Endothelial cell of umbilical vein (primary cell): Measurements from ENCODE around the gene HEATR5B. TPM values are rescaled to one million over a fixed set of nuclear protein-coding genes. Genes with fewer than 3 reads are reported as not detected.

Experiments
- BruUV-seq: library from RNA; stranded (reverse); fragments of 400-500 nt; replicated peaks from 2 replicates; lab custom pipeline; 2021; lab: Mats Ljungman, UMichigan
- CTCF ChIA-PET: fragments of 300-600, 350-600 bp; sonication (Branson Sonifier 250); formaldehyde crosslinking; loops from one replicate; lab custom pipeline; 2021; ENCODE audit warnings: antibody characterized with exemption, inconsistent platforms; lab: Charles Lee
- POLR2A ChIA-PET: fragments of 300-600, 350-600 bp; sonication (Branson Sonifier 250); formaldehyde crosslinking; loops from one replicate; lab custom pipeline; 2021; ENCODE audit warnings: antibody characterized with exemption, inconsistent platforms; lab: Charles Lee
- DNase-seq: peaks from one replicate; pipeline ENCODE4 v3.0.0-alpha.2; 2011; ENCODE audit warnings: low read depth, low spot score
- FAIRE-seq: peaks from 2 replicates; lab custom pipeline; 2011; peaks lifted over from hg19 to GRCh38; lab: Jason Lieb, UNC
- H2AFZ ChIP-seq: 2 replicates; pipeline ENCODE4 v1.6.0; 2012; ENCODE audit warnings: low read depth, low read length, control low read depth, inconsistent platforms
- H3K27ac ChIP-seq: 2 replicates; pipeline ENCODE4 v1.5.1; 2011; ENCODE audit warnings: low read depth, mild to moderate bottlenecking, control low read depth, low read length, moderate library complexity; ENCODE audit not compliant: insufficient read depth
- H3K27me3 ChIP-seq, 2 experiments: 2 replicates each; pipeline versions ENCODE4 v1.6.0 to v1.6.1; 2011; ENCODE audit warnings: low read length in 2 of 2, mixed read lengths in 1 of 2; ENCODE audit not compliant: control insufficient read depth in 2 of 2, insufficient read depth in 2 of 2
- H3K36me3 ChIP-seq, 2 experiments: 2 replicates in 1 of 2; 3 replicates in 1 of 2; pipeline ENCODE4 v1.5.1; 2011; ENCODE audit warnings: low read length in 2 of 2, mild to moderate bottlenecking in 1 of 2, moderate library complexity in 1 of 2; ENCODE audit not compliant: control insufficient read depth in 2 of 2, insufficient read depth in 2 of 2; ENCODE audit errors: extremely low read depth in 1 of 2
- H3K4me1 ChIP-seq: 3 replicates; pipeline ENCODE4 v1.5.1; 2011; ENCODE audit warnings: mild to moderate bottlenecking, low read length; ENCODE audit not compliant: control insufficient read depth, insufficient read depth; ENCODE audit errors: extremely low read depth
- H3K4me2 ChIP-seq: 2 replicates; pipeline ENCODE4 v1.6.1; 2011; ENCODE audit warnings: low read length, control low read depth, mixed read lengths; ENCODE audit not compliant: insufficient read depth
- H3K4me3 ChIP-seq, 3 experiments: fragments of 200-600 bp in 1 of 3; sonication (generic), shearing (Covaris generic) in 1 of 3; replicated peaks in 1 of 3; 2 replicates each; pipeline ENCODE4 v1.5.1; 2011 to 2016; ENCODE audit warnings: control low read depth in 3 of 3, low read length in 3 of 3, mild to moderate bottlenecking in 2 of 3, inconsistent platforms in 1 of 3, low read depth in 1 of 3, moderate library complexity in 1 of 3; ENCODE audit not compliant: insufficient read depth in 1 of 3
- H3K79me2 ChIP-seq: 2 replicates; pipeline ENCODE4 v1.6.0; 2012; ENCODE audit warnings: low read length, inconsistent platforms; ENCODE audit not compliant: control insufficient read depth, insufficient read depth
- H3K9ac ChIP-seq: replicated peaks from 2 replicates; pipeline ENCODE3; 2011; ENCODE audit warnings: low read length, control low read depth; ENCODE audit not compliant: insufficient read depth; ENCODE audit errors: extremely low read depth
- H3K9me1 ChIP-seq: replicated peaks from 3 replicates; pipeline ENCODE4 v1.6.0; 2011; ENCODE audit warnings: mild to moderate bottlenecking, low read length; ENCODE audit not compliant: control insufficient read depth, insufficient read depth; ENCODE audit errors: extremely low read depth
- H3K9me3 ChIP-seq: replicated peaks from 2 replicates; pipeline ENCODE4 v1.5.1; 2012; ENCODE audit warnings: low read length, inconsistent platforms; ENCODE audit not compliant: control insufficient read depth, insufficient read depth
- H4K20me1 ChIP-seq: replicated peaks from 2 replicates; pipeline ENCODE3; 2011; ENCODE audit warnings: mild to moderate bottlenecking, low read length; ENCODE audit not compliant: control insufficient read depth, insufficient read depth; ENCODE audit errors: extremely low read depth
- CTCF ChIP-seq, 2 donors: IDR thresholded peaks; 1 replicate in 1 of 2; 2 replicates in 1 of 2; pipeline ENCODE4 v1.5.1; 2011; ENCODE audit warnings: low read length in 2 of 2, mild to moderate bottlenecking in 2 of 2, moderate library complexity in 2 of 2, control low read depth in 1 of 2, inconsistent platforms in 1 of 2, low read depth in 1 of 2; ENCODE audit not compliant: insufficient read depth in 1 of 2; ENCODE audit errors: extremely low read depth in 1 of 2
- EZH2 ChIP-seq: IDR thresholded peaks from 2 replicates; pipeline ENCODE4 v1.6.1; 2012; ENCODE audit warnings: borderline replicate concordance, low read depth, mild to moderate bottlenecking, moderate library complexity, low read length, inconsistent platforms; ENCODE audit not compliant: severe bottlenecking
- FOS ChIP-seq: IDR thresholded peaks from 2 replicates; pipeline ENCODE4 v1.6.1; 2011; ENCODE audit warnings: mild to moderate bottlenecking, low read length, moderate library complexity, borderline replicate concordance; ENCODE audit not compliant: insufficient read depth
- GATA2 ChIP-seq: IDR thresholded peaks from 2 replicates; pipeline ENCODE4 v1.7.0; 2011; ENCODE audit warnings: low read depth, mild to moderate bottlenecking, moderate library complexity, mixed read lengths, low read length; ENCODE audit not compliant: insufficient read length, insufficient read depth
- JUN ChIP-seq: IDR thresholded peaks from 2 replicates; pipeline ENCODE4 v1.6.1; 2011; ENCODE audit warnings: borderline replicate concordance, low read depth; ENCODE audit not compliant: insufficient read length, insufficient read depth
- MAX ChIP-seq: IDR thresholded peaks from 2 replicates; pipeline ENCODE4 v1.6.1; 2011; ENCODE audit not compliant: insufficient read depth, insufficient read length
- MYC ChIP-seq: IDR thresholded peaks from one replicate; pipeline ENCODE4 v1.6.1; 2011; ENCODE audit warnings: mild to moderate bottlenecking, low read depth, low read length
- POLR2A ChIP-seq: IDR thresholded peaks from 2 replicates; pipeline ENCODE4 v1.6.1; 2012; ENCODE audit warnings: low read depth, mild to moderate bottlenecking, control low read depth, low read length
- POLR2AphosphoS5 ChIP-seq: IDR thresholded peaks from 2 replicates; pipeline ENCODE4 v1.6.1; 2012; ENCODE audit warnings: low read depth, mild to moderate bottlenecking, control low read depth, low read length, moderate library complexity; ENCODE audit not compliant: insufficient read depth
- dilution Hi-C: fragments of 300-500 bp; cut with MboI; formaldehyde crosslinking; loops from one replicate; pipeline ENCODE4 v1.15.0; 2019; ENCODE audit warnings: low sequenced_read_pairs; ENCODE audit not compliant: extremely low pct_ligation_motif_present
- intact Hi-C: fragments of 100-400 bp; cut with micrococcal nuclease; formaldehyde crosslinking; loops from one replicate; pipeline ENCODE4 v1.10.0; 2022
- polyA plus RNA-seq, 4 experiments: library from polyadenylated mRNA; depleted of rRNA in 3 of 4; stranded (reverse) in 3 of 4; unstranded in 1 of 4; fragments of >200 nt; gene quantifications; 2 replicates each; pipeline versions ENCODE4 v1.2.1 to v1.2.3, GENCODE V29; 2011 to 2012; ENCODE audit warnings: missing spikeins in 1 of 4
- total RNA-seq: library from RNA; stranded (reverse); gene quantifications from 2 replicates; pipeline ENCODE4 v1.2.3, GENCODE V29; 2021

HEATR5B gene
- total and polyA plus RNA-seq, 2 donors (not counting 3 experiments of a cell fraction or from before 2014, with no cell fraction given): 16.1 to 22.5 TPM

GRCh38 chr2:36975306-36975705 lies 108.9 kb downstream of the HEATR5B start:
- H3K27me3 ChIP-seq: no peaks in the 10 kb centered on the region
- TF ChIP-seq CTCF (IDR thresholded peaks at IDR 0.05; ENCODE audit: extremely low read depth in 1 of 2, insufficient read depth in 1 of 2, low read depth in 1 of 2, low read length in 2 of 2) (no peak), MYC (no peak), POLR2A (no peak), EZH2 (no peak), GATA2 (no peak), POLR2AphosphoS5 (no peak), MAX (no peak), JUN (no peak), FOS (no peak)
- no peak overlapping the region for H2AFZ ChIP-seq
- CTCF ChIA-PET: interaction anchor here (0.9 kb wide), 1 partner anchor 22 kb away, joined by 4 read pairs; no protein-coding TSS in a partner anchor
- no peaks in the 10 kb centered on the region for H3K9me1 ChIP-seq
- H4K20me1 ChIP-seq: no peaks in the 10 kb centered on the region
- H3K27ac ChIP-seq: no peak overlapping the region
- H3K4me2 ChIP-seq: no peak overlapping the region
- peaks cover 3% of the 10 kb centered on the region for H3K4me1 ChIP-seq
- H3K9me3 ChIP-seq: no peaks in the 10 kb centered on the region
- no TSS peak for BruUV-seq
- dilution Hi-C loops (no loop called here), intact Hi-C loops (no loop called here)
- DNase-seq: no peak
- no peak for FAIRE-seq
- no peak overlapping the region for H3K4me3 ChIP-seq
- POLR2A ChIA-PET: interaction anchor here (0.6 kb wide), 1 partner anchor 139 kb away, joined by 3 read pairs; no protein-coding TSS in a partner anchor
- peaks cover 0 to 5% of the 10 kb centered on the region in 2 experiments for H3K36me3 ChIP-seq
- H3K79me2 ChIP-seq: no peaks in the 10 kb centered on the region
- H3K9ac ChIP-seq: no peak overlapping the region
